ENCODE results near the gene TMEM223.
"Not testable (repeated sequence)": the region's sequence is repeated elsewhere in the genome, so short reads cannot be mapped to it uniquely, and the experiment has no call there.

Gene TMEM223

DNA sequence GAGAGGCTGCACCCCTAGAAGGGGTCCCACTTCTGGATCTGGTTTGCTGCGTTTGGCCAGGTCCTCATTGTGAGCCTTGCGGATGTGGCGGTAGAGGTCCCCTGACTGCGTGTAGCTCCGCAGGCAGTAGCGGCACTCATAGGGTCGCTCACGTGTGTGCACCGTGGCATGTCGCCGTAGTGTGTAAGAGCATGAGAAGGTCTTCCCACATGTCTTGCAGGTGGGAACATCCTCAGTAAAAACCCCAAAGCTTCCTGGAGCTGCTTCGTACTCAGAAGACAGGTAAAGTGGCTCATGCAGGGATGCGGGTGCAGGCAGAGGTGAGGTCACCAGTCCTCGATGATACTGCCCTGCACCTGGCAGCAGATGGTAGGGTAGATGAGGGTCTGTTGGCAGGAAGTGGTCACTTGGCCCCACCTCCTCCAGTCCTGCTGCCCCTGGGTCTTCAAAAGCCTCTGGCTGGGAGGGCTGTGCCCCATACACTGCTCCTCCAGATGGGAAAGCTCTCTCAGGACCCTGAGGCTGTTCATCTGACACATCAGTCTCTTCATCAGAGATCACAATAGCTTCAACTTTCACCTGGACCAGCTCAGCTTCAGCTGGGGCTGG, 39.5 kb downstream of the TMEM223 start:
- no peak for DNase-seq

DNA sequence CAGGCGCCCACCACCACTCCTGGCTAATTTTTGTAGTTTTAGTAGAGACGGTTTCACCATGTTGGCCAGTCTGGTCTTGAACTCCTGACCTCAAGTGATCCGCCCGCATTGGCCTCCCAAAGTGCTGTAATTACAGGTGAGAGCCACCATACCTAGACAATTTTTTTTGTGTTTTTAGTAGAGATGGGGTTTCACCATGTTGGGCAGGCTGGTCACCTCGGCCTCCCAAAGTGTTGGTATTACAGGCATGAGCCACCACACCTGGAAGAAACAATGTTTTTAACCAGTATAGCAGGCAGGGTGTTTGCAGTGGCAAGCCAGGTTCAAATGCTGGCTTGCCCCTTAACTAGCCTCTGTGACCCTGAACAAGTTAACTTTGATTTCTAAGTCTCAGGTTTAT, 41.9 kb downstream of the TMEM223 start:
- not testable (repeated sequence) for DNase-seq

DNA sequence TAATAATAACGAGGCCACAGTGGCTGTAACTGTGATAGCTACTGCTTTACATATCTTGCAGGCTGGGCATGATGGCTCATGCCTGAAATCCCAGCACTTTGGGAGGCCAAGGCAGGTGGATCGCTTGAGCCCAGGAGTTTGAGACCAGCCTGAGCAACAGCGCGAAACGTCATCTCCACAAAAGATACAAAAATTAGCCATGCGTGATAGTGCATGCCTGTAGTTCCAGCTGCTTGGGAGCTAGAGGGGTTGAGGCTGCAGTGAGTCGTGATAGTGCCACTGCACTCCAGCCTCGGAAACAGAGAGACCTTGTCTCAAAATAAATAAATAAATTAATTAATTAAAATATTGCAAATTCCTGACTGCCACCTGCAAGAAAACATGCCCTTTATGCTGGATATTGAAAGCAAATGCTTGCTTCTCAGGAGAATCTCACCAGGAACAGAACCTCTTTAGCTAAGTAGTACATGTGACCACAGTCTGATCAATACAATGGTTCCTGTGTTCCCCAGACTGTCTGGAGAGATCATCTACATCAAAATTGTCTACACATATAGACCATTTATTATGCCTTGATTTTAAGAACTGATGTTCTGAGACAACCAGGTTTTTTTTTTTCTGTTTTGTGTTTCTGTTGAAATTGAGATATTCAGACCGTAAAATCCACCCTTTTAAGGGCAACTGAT, 44.2 kb downstream of the TMEM223 start:
- DNase-seq = no peak
